ENCODE results near the gene DAPK1. TPM values are rescaled to one million over a fixed set of nuclear protein-coding genes. Genes with fewer than 3 reads are reported as not detected.

Gene DAPK1
- total and polyA plus RNA-seq, 2 donors from 2014 or later = 15.5 to 166 TPM

DNA sequence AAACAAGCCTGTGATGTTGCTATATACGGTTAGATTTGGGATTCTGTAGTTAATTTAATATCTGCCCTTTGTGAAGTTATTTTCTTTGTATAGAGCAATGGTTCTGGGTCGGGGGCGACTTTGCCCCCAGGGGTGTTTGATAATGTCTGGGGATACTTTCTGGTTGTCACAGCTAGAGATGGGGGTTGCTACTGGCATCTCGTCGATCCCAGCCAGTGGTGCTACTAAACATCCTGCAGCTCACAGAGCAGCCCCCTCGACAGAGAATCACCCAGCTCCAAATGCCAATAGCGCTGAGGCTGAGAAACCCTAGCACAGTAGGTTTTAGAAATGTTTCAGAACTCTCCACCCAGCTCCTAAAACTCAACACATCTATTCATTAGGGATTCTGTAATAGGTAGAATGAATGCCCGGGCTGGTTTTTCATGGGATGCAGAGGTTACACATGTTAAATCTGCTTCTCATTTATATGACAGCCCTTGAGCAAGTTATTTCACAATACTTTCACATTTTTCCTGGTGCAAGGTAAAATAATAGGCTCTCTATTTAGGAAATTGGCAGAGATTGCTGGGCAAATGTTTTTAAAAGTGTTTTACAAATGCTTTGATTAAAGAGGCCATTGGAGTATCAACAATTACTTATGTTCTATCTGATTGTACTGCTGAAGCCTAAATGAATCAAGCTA is 153.1 kb downstream of the DAPK1 start:
- TF ChIP-seq, protein P1, sequence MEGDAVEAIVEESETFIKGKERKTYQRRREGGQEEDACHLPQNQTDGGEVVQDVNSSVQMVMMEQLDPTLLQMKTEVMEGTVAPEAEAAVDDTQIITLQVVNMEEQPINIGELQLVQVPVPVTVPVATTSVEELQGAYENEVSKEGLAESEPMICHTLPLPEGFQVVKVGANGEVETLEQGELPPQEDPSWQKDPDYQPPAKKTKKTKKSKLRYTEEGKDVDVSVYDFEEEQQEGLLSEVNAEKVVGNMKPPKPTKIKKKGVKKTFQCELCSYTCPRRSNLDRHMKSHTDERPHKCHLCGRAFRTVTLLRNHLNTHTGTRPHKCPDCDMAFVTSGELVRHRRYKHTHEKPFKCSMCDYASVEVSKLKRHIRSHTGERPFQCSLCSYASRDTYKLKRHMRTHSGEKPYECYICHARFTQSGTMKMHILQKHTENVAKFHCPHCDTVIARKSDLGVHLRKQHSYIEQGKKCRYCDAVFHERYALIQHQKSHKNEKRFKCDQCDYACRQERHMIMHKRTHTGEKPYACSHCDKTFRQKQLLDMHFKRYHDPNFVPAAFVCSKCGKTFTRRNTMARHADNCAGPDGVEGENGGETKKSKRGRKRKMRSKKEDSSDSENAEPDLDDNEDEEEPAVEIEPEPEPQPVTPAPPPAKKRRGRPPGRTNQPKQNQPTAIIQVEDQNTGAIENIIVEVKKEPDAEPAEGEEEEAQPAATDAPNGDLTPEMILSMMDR (IDR thresholded peaks at IDR 0.05; ENCODE audit: borderline replicate concordance, extremely low read depth, insufficient read depth) = no peak

DNA sequence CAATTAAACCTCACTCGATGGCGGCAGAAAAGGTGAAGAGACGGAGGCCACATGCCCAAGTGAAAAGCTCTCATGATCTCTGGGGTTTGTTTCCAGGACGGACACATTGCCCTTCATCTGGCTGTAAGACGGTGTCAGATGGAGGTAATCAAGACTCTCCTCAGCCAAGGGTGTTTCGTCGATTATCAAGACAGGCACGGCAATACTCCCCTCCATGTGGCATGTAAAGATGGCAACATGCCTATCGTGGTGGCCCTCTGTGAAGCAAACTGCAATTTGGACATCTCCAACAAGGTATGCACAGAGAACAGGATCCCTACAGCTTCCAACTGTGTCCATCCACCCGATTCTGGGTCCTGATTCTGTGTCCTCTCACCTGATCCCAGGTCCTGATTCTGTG is 153.8 kb downstream of the DAPK1 start:
- no peak for DNase-seq
- no peaks in the 10 kb centered on the region for H3K27me3 ChIP-seq (ENCODE audit: control insufficient read depth, insufficient read depth, low read length)
- no peaks in the 10 kb centered on the region for H3K9me3 ChIP-seq (ENCODE audit: control insufficient read depth in 2 of 3, insufficient read depth in 1 of 3, low read length in 3 of 3)
- no peak overlapping the region for H3K9ac ChIP-seq (ENCODE audit: low read length in 3 of 3)
- no peaks in the 10 kb centered on the region for H3K4me1 ChIP-seq (ENCODE audit: control insufficient read depth in 2 of 3, insufficient read depth in 2 of 3, low read depth in 1 of 3, low read length in 3 of 3)
- no peak overlapping the region for H3K4me3 ChIP-seq (ENCODE audit: low read length in 3 of 3)
- FAIRE-seq = no peak
- no peak overlapping the region for H3K27ac ChIP-seq (ENCODE audit: low read depth in 2 of 2, low read length in 2 of 2)
- peaks cover 4 to 42% (median 13%) of the 10 kb centered on the region in 3 donors for H3K36me3 ChIP-seq (ENCODE audit: control insufficient read depth in 2 of 3, insufficient read depth in 3 of 3, low read length in 3 of 3)
- TF ChIP-seq, protein P1 (IDR thresholded peaks at IDR 0.05; ENCODE audit: borderline replicate concordance, extremely low read depth, insufficient read depth) = no peak
- intact Hi-C loops (cut with DNase I) = no loop called here

More for the DNA sequence above, 153.1 kb downstream of the DAPK1 start:
- peaks cover 7 to 46% (median 13%) of the 10 kb centered on the region in 3 donors for H3K36me3 ChIP-seq (ENCODE audit: control insufficient read depth in 2 of 3, insufficient read depth in 3 of 3, low read length in 3 of 3)
- no peak for FAIRE-seq
- H3K9ac ChIP-seq (ENCODE audit: low read length in 3 of 3) = no peak overlapping the region
- H3K27me3 ChIP-seq (ENCODE audit: control insufficient read depth, insufficient read depth, low read length) = no peaks in the 10 kb centered on the region
- no peak overlapping the region for H3K4me3 ChIP-seq (ENCODE audit: low read length in 3 of 3)
- H3K27ac ChIP-seq (ENCODE audit: low read depth in 2 of 2, low read length in 2 of 2) = no peak overlapping the region
- intact Hi-C loops (cut with DNase I) = no loop called here
- no peak for DNase-seq
- H3K9me3 ChIP-seq (ENCODE audit: control insufficient read depth in 2 of 3, insufficient read depth in 1 of 3, low read length in 3 of 3) = no peaks in the 10 kb centered on the region
- H3K4me1 ChIP-seq (ENCODE audit: control insufficient read depth in 2 of 3, insufficient read depth in 2 of 3, low read depth in 1 of 3, low read length in 3 of 3) = no peaks in the 10 kb centered on the region

DNA sequence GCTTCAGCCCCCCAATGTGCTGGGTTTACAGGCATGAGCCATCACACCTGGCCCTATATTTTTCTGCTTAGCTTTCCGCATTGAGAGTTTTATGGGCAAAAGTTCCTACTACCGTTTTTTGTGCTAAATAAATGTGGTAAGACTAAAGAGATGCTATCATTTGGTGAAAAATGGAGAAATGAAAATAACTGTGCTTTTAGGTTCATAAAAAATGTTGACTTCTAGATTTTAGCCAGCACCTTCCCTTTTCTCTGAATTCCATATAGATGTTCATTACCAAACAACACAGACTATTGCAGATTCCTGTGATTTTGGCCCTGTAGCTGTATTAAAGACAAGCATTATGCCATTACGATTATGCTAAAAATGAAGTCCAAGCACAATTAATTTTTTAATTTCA is 156.3 kb downstream of the DAPK1 start:
- Histone ChIP-seq H3K9ac (ENCODE audit: low read length in 3 of 3) (no peak overlapping the region), H3K27me3 (ENCODE audit: control insufficient read depth, insufficient read depth, low read length) (no peaks in the 10 kb centered on the region)

More for the DNA sequence above, 156.3 kb downstream of the DAPK1 start:
- intact Hi-C loops (cut with DNase I) = no loop called here
- H3K4me3 ChIP-seq (ENCODE audit: low read length in 3 of 3) = no peak overlapping the region
- TF ChIP-seq, protein P1 (IDR thresholded peaks at IDR 0.05; ENCODE audit: borderline replicate concordance, extremely low read depth, insufficient read depth) = no peak
- peaks cover 0 to 8% (median 0%) of the 10 kb centered on the region in 3 donors for H3K4me1 ChIP-seq (ENCODE audit: control insufficient read depth in 2 of 3, insufficient read depth in 2 of 3, low read depth in 1 of 3, low read length in 3 of 3)
- no peak overlapping the region for H3K27ac ChIP-seq (ENCODE audit: low read depth in 2 of 2, low read length in 2 of 2)
- FAIRE-seq (no peak), DNase-seq (no peak)
- peaks cover 4 to 42% (median 9%) of the 10 kb centered on the region in 3 donors for H3K36me3 ChIP-seq (ENCODE audit: control insufficient read depth in 2 of 3, insufficient read depth in 3 of 3, low read length in 3 of 3)
- H3K9me3 ChIP-seq (ENCODE audit: control insufficient read depth in 2 of 3, insufficient read depth in 1 of 3, low read length in 3 of 3) = no peaks in the 10 kb centered on the region
